Stomach (tissue), 9 donors: ENCODE data around the gene CEP57L1. TPM values are rescaled to one million over a fixed set of nuclear protein-coding genes. Genes with fewer than 3 reads are reported as not detected.

Experiments
- DNase-seq, 2 donors: peaks; one replicate each; pipeline versions ENCODE4 v3.0.0 to v3.0.0-alpha.2; 2013 to 2019
- H3K27ac ChIP-seq, 5 donors: fragments of 200-600 bp in 4 of 5; sonication (generic) in 4 of 5; one replicate each; pipeline ENCODE4 v1.5.1; 2013 to 2019; ENCODE audit warnings: mild to moderate bottlenecking in 1 of 5, moderate library complexity in 1 of 5
- H3K27me3 ChIP-seq, 3 donors: fragments of 200-600 bp; sonication (generic); one replicate each; pipeline ENCODE4 v1.5.1; 2017 to 2019; ENCODE audit warnings: mixed run types in 1 of 3
- H3K36me3 ChIP-seq, 4 donors: fragments of 200-600 bp; sonication (generic); 1 replicate in 3 of 4; 2 replicates in 1 of 4; pipeline ENCODE4 v1.5.1; 2016 to 2019
- H3K4me1 ChIP-seq, 4 donors: fragments of 200-600 bp; sonication (generic); one replicate each; pipeline ENCODE4 v1.5.1; 2016 to 2019
- H3K4me3 ChIP-seq, 4 donors: fragments of 200-600 bp; sonication (generic) in 3 of 4; one replicate each; pipeline ENCODE4 v1.5.1; 2016 to 2019; ENCODE audit warnings: mild to moderate bottlenecking in 1 of 4
- H3K9me3 ChIP-seq, 4 donors: fragments of 200-600 bp; sonication (generic); one replicate each; pipeline ENCODE4 v1.5.1; 2016 to 2019
- CTCF ChIP-seq, 7 experiments: fragments of 450-650 bp in 4 of 7; fragments of 200-600 bp in 3 of 7; sonication (generic) in 3 of 7; IDR thresholded peaks; one replicate each; pipeline ENCODE4 v1.5.1; 2016 to 2019; ENCODE audit warnings: antibody characterized with exemption in 7 of 7, control low read depth in 2 of 7, mild to moderate bottlenecking in 1 of 7
- EP300 ChIP-seq: sonication (generic); formaldehyde crosslinking; IDR thresholded peaks from one replicate; pipeline ENCODE4 v1.6.1; 2017; ENCODE audit warnings: antibody characterized with exemption
- POLR2A ChIP-seq, 4 donors: fragments of 450-650 bp; IDR thresholded peaks; one replicate each; pipeline ENCODE4 v1.6.1; 2016; ENCODE audit warnings: antibody characterized with exemption in 4 of 4, control low read depth in 2 of 4, mild to moderate bottlenecking in 1 of 4, moderate library complexity in 1 of 4
- POLR2AphosphoS5 ChIP-seq, 3 donors: sonication (generic); formaldehyde crosslinking; IDR thresholded peaks; one replicate each; pipeline ENCODE4 v1.6.1; 2016; ENCODE audit warnings: antibody characterized with exemption in 3 of 3
- WGBS, 5 donors: extraction: QIAGEN DNeasy Blood & Tissue Kit in 3 of 5; methylation state at CpG; one replicate each; pipeline versions ENCODE4 v1.1.5 to v1.1.7; 2013 to 2018; 5-methylcytosine and 5-hydroxymethylcytosine counted together
- intact Hi-C: fragments of 100-400 bp; cut with DNase I; formaldehyde crosslinking; loops from one replicate; pipeline ENCODE4 v1.15.1; 2023; ENCODE audit warnings: low total_unique reads
- polyA plus RNA-seq, 3 donors: library from polyadenylated mRNA; stranded (reverse); fragments of 200-250 nt; gene quantifications; one replicate each; pipeline ENCODE4 v1.2.3, GENCODE V29; 2013
- total RNA-seq, 5 donors: library from RNA; depleted of rRNA; stranded (reverse); fragments of >200 nt; gene quantifications; one replicate each; pipeline versions ENCODE4 v1.1.0 to v1.2.3, GENCODE V29; 2014 to 2016
- donor health status: healthy with polysubstance abuse.
- donor health status: Bipolar disorder and iron deficiency.
- donor health status: healthy.

CEP57L1 gene
- total and polyA plus RNA-seq, 8 donors = 4.5 to 63.6 (median 13.8) TPM; not detected in 1

- DNase-seq = no peak
- H3K27ac ChIP-seq = no peak overlapping the region
- 73 to 84% (median 78%) methylated on average over 4 of the region's 4 CpGs for WGBS, 5 donors
Measured at GRCh38 chr6:109052852-109053251, 42.5 kb upstream of the CEP57L1 start.

GRCh38 chr6:109053336-109053735, 42.0 kb upstream of the CEP57L1 start:
- H3K27ac ChIP-seq = no peak overlapping the region
- H3K9me3 ChIP-seq = no peaks in the 10 kb centered on the region
- no peaks in the 10 kb centered on the region for H3K36me3 ChIP-seq
- intact Hi-C loops = no loop called here
- 79 to 97% (median 86%) methylated on average over 2 of the region's 2 CpGs for WGBS, 5 donors
- TF ChIP-seq EP300 (no peak), POLR2AphosphoS5 (IDR thresholded peaks at IDR 0.05) (no peak), CTCF (IDR thresholded peaks at IDR 0.05) (no peak), POLR2A (IDR thresholded peaks at IDR 0.05) (no peak)
- DNase-seq = no peak
- peaks cover 0 to 58% (median 22%) of the 10 kb centered on the region in 4 donors for H3K4me1 ChIP-seq
- H3K4me3 ChIP-seq = no peak overlapping the region
- no peaks in the 10 kb centered on the region for H3K27me3 ChIP-seq

More at GRCh38 chr6:109052852-109053251, 42.5 kb upstream of the CEP57L1 start:
- no peaks in the 10 kb centered on the region for H3K27me3 ChIP-seq
- no peak for TF ChIP-seq EP300
- TF ChIP-seq POLR2AphosphoS5 (IDR thresholded peaks at IDR 0.05) = no peak
- TF ChIP-seq POLR2A (IDR thresholded peaks at IDR 0.05) = no peak
- TF ChIP-seq CTCF (IDR thresholded peaks at IDR 0.05) = no peak
- intact Hi-C loops = no loop called here
- H3K9me3 ChIP-seq = no peaks in the 10 kb centered on the region
- H3K36me3 ChIP-seq = no peaks in the 10 kb centered on the region
- no peak overlapping the region for H3K4me3 ChIP-seq
- H3K4me1 ChIP-seq = peaks cover 0 to 58% (median 21%) of the 10 kb centered on the region in 4 donors

GRCh38 chr6:109055771-109056235, 39.5 kb upstream of the CEP57L1 start:
- intact Hi-C loops = no loop called here
- H3K27me3 ChIP-seq = no peaks in the 10 kb centered on the region
- TF ChIP-seq CTCF (IDR thresholded peaks at IDR 0.05) (no peak), POLR2A (IDR thresholded peaks at IDR 0.05) (no peak), EP300 (no peak), POLR2AphosphoS5 (IDR thresholded peaks at IDR 0.05) (no peak)

GRCh38 chr6:109056661-109057060, 38.6 kb upstream of the CEP57L1 start:
- H3K36me3 ChIP-seq = no peaks in the 10 kb centered on the region
- H3K27me3 ChIP-seq = no peaks in the 10 kb centered on the region
- intact Hi-C loops = no loop called here
- no peak for DNase-seq
- no peak overlapping the region for H3K4me3 ChIP-seq
- no peak overlapping the region for H3K27ac ChIP-seq
- TF ChIP-seq POLR2A (IDR thresholded peaks at IDR 0.05) (no peak), EP300 (no peak), POLR2AphosphoS5 (IDR thresholded peaks at IDR 0.05) (no peak), CTCF (IDR thresholded peaks at IDR 0.05) (no peak)
- H3K4me1 ChIP-seq = peaks cover 10 to 65% (median 34%) of the 10 kb centered on the region in 4 donors
- H3K9me3 ChIP-seq = no peaks in the 10 kb centered on the region

More at GRCh38 chr6:109055771-109056235, 39.5 kb upstream of the CEP57L1 start:
- Histone ChIP-seq H3K9me3 (no peaks in the 10 kb centered on the region), H3K4me1 (peaks cover 10 to 69% (median 33%) of the 10 kb centered on the region in 4 donors), H3K27ac (peak overlapping the region in 2 of 5 donors; percentile 21 to 23), H3K36me3 (no peaks in the 10 kb centered on the region), H3K4me3 (no peak overlapping the region)
- no peak for DNase-seq
- 88 to 98% (median 88%) methylated on average over 1 of the region's 1 CpG for WGBS, 5 donors
